ENCODE data around the gene TNIK. TPM values are rescaled to one million over a fixed set of nuclear protein-coding genes. Genes with fewer than 3 reads are reported as not detected.

The TNIK gene
- total and polyA plus RNA-seq, 2 donors from 2014 or later = 3.6 to 48.9 TPM

DNA sequence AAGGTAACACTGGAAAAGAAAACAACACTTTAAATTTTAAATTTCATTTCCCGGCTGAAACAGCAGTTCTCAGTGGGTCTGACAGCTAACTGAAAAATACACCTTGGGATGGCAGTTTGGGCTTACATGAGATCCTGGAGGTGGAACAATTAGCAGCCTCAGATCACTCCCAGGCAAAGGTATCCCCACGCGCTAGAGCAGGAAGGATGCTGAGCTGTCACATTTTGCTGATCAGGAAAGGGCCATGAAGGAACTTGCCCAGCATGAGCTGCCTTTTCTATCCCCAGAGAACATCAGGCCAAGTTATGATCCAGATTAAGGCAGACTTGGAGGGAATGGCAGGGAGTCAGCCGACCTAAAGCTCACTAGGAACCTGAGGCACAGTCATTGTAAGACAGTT, 228.8 kb downstream of the TNIK start:
- H3K4me1 ChIP-seq (ENCODE audit: control insufficient read depth in 2 of 3, insufficient read depth in 2 of 3, low read depth in 1 of 3, low read length in 3 of 3) = no peaks in the 10 kb centered on the region
- FAIRE-seq (no peak), DNase-seq (no peak)
- H3K27ac ChIP-seq (ENCODE audit: low read depth in 2 of 2, low read length in 2 of 2) = no peak overlapping the region
- no peak overlapping the region for H3K9ac ChIP-seq (ENCODE audit: low read length in 3 of 3)
- TF ChIP-seq, protein P1, sequence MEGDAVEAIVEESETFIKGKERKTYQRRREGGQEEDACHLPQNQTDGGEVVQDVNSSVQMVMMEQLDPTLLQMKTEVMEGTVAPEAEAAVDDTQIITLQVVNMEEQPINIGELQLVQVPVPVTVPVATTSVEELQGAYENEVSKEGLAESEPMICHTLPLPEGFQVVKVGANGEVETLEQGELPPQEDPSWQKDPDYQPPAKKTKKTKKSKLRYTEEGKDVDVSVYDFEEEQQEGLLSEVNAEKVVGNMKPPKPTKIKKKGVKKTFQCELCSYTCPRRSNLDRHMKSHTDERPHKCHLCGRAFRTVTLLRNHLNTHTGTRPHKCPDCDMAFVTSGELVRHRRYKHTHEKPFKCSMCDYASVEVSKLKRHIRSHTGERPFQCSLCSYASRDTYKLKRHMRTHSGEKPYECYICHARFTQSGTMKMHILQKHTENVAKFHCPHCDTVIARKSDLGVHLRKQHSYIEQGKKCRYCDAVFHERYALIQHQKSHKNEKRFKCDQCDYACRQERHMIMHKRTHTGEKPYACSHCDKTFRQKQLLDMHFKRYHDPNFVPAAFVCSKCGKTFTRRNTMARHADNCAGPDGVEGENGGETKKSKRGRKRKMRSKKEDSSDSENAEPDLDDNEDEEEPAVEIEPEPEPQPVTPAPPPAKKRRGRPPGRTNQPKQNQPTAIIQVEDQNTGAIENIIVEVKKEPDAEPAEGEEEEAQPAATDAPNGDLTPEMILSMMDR (IDR thresholded peaks at IDR 0.05; ENCODE audit: borderline replicate concordance, extremely low read depth, insufficient read depth) = no peak
- H3K4me3 ChIP-seq (ENCODE audit: low read length in 3 of 3) = no peak overlapping the region
- no peaks in the 10 kb centered on the region for H3K36me3 ChIP-seq (ENCODE audit: control insufficient read depth in 2 of 3, insufficient read depth in 3 of 3, low read length in 3 of 3)
- no peaks in the 10 kb centered on the region for H3K9me3 ChIP-seq (ENCODE audit: control insufficient read depth in 2 of 3, insufficient read depth in 1 of 3, low read length in 3 of 3)
- no peaks in the 10 kb centered on the region for H3K27me3 ChIP-seq (ENCODE audit: control insufficient read depth, insufficient read depth, low read length)
- intact Hi-C loops (cut with DNase I) = no loop called here

DNA sequence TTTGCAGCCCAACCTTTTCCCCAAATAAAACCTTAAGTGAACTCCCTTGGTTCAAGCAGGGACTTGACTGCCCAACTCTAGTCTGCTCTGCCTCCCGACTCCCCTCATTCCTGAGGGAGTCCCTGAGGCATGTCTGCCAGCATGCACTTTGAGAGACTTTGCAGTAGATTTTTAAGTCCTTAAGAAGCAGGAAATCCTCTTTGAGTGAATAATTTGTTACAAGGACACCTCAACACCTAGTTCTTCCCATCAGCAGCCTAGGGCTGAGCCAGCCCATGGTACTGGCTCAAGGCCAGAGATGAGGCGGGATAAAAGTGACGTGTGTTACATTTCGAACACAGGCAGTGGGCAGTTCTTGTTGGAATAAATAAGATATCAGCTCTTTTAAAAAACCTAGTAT, 229.3 kb downstream of the TNIK start:
- DNase-seq = no peak
- Histone ChIP-seq H3K9ac (ENCODE audit: low read length in 3 of 3) (no peak overlapping the region), H3K4me3 (ENCODE audit: low read length in 3 of 3) (no peak overlapping the region), H3K9me3 (ENCODE audit: control insufficient read depth in 2 of 3, insufficient read depth in 1 of 3, low read length in 3 of 3) (peaks cover 0 to 4% (median 0%) of the 10 kb centered on the region in 3 donors), H3K4me1 (ENCODE audit: control insufficient read depth in 2 of 3, insufficient read depth in 2 of 3, low read depth in 1 of 3, low read length in 3 of 3) (no peaks in the 10 kb centered on the region), H3K27ac (ENCODE audit: low read depth in 2 of 2, low read length in 2 of 2) (no peak overlapping the region), H3K27me3 (ENCODE audit: control insufficient read depth, insufficient read depth, low read length) (no peaks in the 10 kb centered on the region), H3K36me3 (ENCODE audit: control insufficient read depth in 2 of 3, insufficient read depth in 3 of 3, low read length in 3 of 3) (no peaks in the 10 kb centered on the region)
- TF ChIP-seq, protein P1 (IDR thresholded peaks at IDR 0.05; ENCODE audit: borderline replicate concordance, extremely low read depth, insufficient read depth) = no peak
- intact Hi-C loops (cut with DNase I) = no loop called here
- FAIRE-seq = no peak

DNA sequence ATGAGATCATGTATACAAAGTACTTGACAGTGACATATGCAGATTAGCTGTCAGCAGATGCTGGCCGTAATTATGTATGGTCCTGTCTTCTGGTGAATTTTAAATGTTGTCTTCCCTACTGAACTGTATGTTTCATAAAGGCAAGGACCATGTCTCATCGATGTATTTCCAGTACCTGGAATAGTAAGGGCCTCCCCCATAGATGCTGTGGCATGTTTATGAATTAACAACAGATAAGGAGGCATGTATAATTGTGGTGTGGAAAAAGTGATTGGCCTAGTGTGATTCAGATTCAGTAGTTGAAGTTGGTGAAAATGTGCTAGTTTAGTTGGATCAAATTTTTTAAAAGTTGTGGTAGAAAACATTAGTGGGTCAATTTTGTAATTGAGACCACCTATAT, 231.0 kb downstream of the TNIK start:
- H3K27ac ChIP-seq (ENCODE audit: low read depth in 2 of 2, low read length in 2 of 2) = no peak overlapping the region
- H3K9ac ChIP-seq (ENCODE audit: low read length in 3 of 3) = no peak overlapping the region
- H3K4me1 ChIP-seq (ENCODE audit: control insufficient read depth in 2 of 3, insufficient read depth in 2 of 3, low read depth in 1 of 3, low read length in 3 of 3) = no peaks in the 10 kb centered on the region
- H3K9me3 ChIP-seq (ENCODE audit: control insufficient read depth in 2 of 3, insufficient read depth in 1 of 3, low read length in 3 of 3) = peaks cover 0 to 4% (median 0%) of the 10 kb centered on the region in 3 donors
- TF ChIP-seq, protein P1 (IDR thresholded peaks at IDR 0.05; ENCODE audit: borderline replicate concordance, extremely low read depth, insufficient read depth) = no peak
- H3K36me3 ChIP-seq (ENCODE audit: control insufficient read depth in 2 of 3, insufficient read depth in 3 of 3, low read length in 3 of 3) = no peaks in the 10 kb centered on the region
- no peak for DNase-seq
- intact Hi-C loops (cut with DNase I) = no loop called here
- H3K4me3 ChIP-seq (ENCODE audit: low read length in 3 of 3) = no peak overlapping the region
- no peak for FAIRE-seq
- H3K27me3 ChIP-seq (ENCODE audit: control insufficient read depth, insufficient read depth, low read length) = no peaks in the 10 kb centered on the region

DNA sequence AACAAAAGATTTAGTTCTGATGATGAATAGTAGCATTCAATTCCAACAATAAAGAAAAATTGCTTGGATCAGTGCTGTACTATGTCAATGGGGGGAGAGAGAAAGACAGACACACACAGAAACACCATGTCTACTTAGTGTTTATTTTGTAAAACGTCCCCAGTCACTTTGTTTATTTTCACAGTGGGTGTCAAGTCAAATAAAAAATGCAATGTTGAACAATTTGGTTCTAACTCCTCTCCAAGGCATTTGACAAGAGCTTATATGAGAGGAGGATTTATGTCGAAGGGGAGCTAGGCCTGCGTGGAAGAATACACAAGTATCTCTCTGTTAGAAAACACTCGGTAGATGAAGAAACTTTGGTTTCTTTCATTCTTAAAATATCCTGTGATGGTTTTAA, 232.0 kb downstream of the TNIK start:
- DNase-seq (no peak), FAIRE-seq (no peak)
- Histone ChIP-seq H3K27ac (ENCODE audit: low read depth in 2 of 2, low read length in 2 of 2) (no peak overlapping the region), H3K36me3 (ENCODE audit: control insufficient read depth in 2 of 3, insufficient read depth in 3 of 3, low read length in 3 of 3) (no peaks in the 10 kb centered on the region), H3K4me3 (ENCODE audit: low read length in 3 of 3) (no peak overlapping the region), H3K9ac (ENCODE audit: low read length in 3 of 3) (no peak overlapping the region), H3K4me1 (ENCODE audit: control insufficient read depth in 2 of 3, insufficient read depth in 2 of 3, low read depth in 1 of 3, low read length in 3 of 3) (no peaks in the 10 kb centered on the region), H3K9me3 (ENCODE audit: control insufficient read depth in 2 of 3, insufficient read depth in 1 of 3, low read length in 3 of 3) (peaks cover 0 to 4% (median 0%) of the 10 kb centered on the region in 3 donors), H3K27me3 (ENCODE audit: control insufficient read depth, insufficient read depth, low read length) (no peaks in the 10 kb centered on the region)
- TF ChIP-seq, protein P1 (IDR thresholded peaks at IDR 0.05; ENCODE audit: borderline replicate concordance, extremely low read depth, insufficient read depth) = no peak
- intact Hi-C loops (cut with DNase I) = no loop called here

All from kidney (tissue), 14 donors.